Stomach (tissue), 9 donors: ENCODE measurements around the gene FXYD3. TPM values are rescaled to one million over a fixed set of nuclear protein-coding genes. Genes with fewer than 3 reads are reported as not detected.
A peak's percentile ranks its signal among the peaks of the same experiment; 100 is the strongest.

ENCODE experiments used
- DNase-seq, 2 donors: peaks; one replicate each; pipeline versions ENCODE4 v3.0.0 to v3.0.0-alpha.2; 2013 to 2019
- H3K27ac ChIP-seq, 5 donors: fragments of 200-600 bp in 4 of 5; sonication (generic) in 4 of 5; one replicate each; pipeline ENCODE4 v1.5.1; 2013 to 2019; ENCODE audit warnings: mild to moderate bottlenecking in 1 of 5, moderate library complexity in 1 of 5
- H3K27me3 ChIP-seq, 3 donors: fragments of 200-600 bp; sonication (generic); one replicate each; pipeline ENCODE4 v1.5.1; 2017 to 2019; ENCODE audit warnings: mixed run types in 1 of 3
- H3K36me3 ChIP-seq, 4 donors: fragments of 200-600 bp; sonication (generic); 1 replicate in 3 of 4; 2 replicates in 1 of 4; pipeline ENCODE4 v1.5.1; 2016 to 2019
- H3K4me1 ChIP-seq, 4 donors: fragments of 200-600 bp; sonication (generic); one replicate each; pipeline ENCODE4 v1.5.1; 2016 to 2019
- H3K4me3 ChIP-seq, 4 donors: fragments of 200-600 bp; sonication (generic) in 3 of 4; one replicate each; pipeline ENCODE4 v1.5.1; 2016 to 2019; ENCODE audit warnings: mild to moderate bottlenecking in 1 of 4
- H3K9me3 ChIP-seq, 4 donors: fragments of 200-600 bp; sonication (generic); one replicate each; pipeline ENCODE4 v1.5.1; 2016 to 2019
- EP300 ChIP-seq: sonication (generic); formaldehyde crosslinking; IDR thresholded peaks from one replicate; pipeline ENCODE4 v1.6.1; 2017; ENCODE audit warnings: antibody characterized with exemption
- POLR2A ChIP-seq, 4 donors: fragments of 450-650 bp; IDR thresholded peaks; one replicate each; pipeline ENCODE4 v1.6.1; 2016; ENCODE audit warnings: antibody characterized with exemption in 4 of 4, control low read depth in 2 of 4, mild to moderate bottlenecking in 1 of 4, moderate library complexity in 1 of 4
- POLR2AphosphoS5 ChIP-seq, 3 donors: sonication (generic); formaldehyde crosslinking; IDR thresholded peaks; one replicate each; pipeline ENCODE4 v1.6.1; 2016; ENCODE audit warnings: antibody characterized with exemption in 3 of 3
- WGBS, 5 donors: extraction: QIAGEN DNeasy Blood & Tissue Kit in 3 of 5; methylation state at CpG; one replicate each; pipeline versions ENCODE4 v1.1.5 to v1.1.7; 2013 to 2018; 5-methylcytosine and 5-hydroxymethylcytosine counted together
- intact Hi-C: fragments of 100-400 bp; cut with DNase I; formaldehyde crosslinking; loops from one replicate; pipeline ENCODE4 v1.15.1; 2023; ENCODE audit warnings: low total_unique reads
- polyA plus RNA-seq, 3 donors: library from polyadenylated mRNA; stranded (reverse); fragments of 200-250 nt; gene quantifications; one replicate each; pipeline ENCODE4 v1.2.3, GENCODE V29; 2013
- total RNA-seq, 5 donors: library from RNA; depleted of rRNA; stranded (reverse); fragments of >200 nt; gene quantifications; one replicate each; pipeline versions ENCODE4 v1.1.0 to v1.2.3, GENCODE V29; 2014 to 2016
- TF ChIP-seq, protein P1 (sequence below), 7 experiments: fragments of 450-650 bp in 4 of 7; fragments of 200-600 bp in 3 of 7; sonication (generic) in 3 of 7; IDR thresholded peaks; one replicate each; pipeline ENCODE4 v1.5.1; 2016 to 2019; ENCODE audit warnings: antibody characterized with exemption in 7 of 7, control low read depth in 2 of 7, mild to moderate bottlenecking in 1 of 7
- donor health status: healthy with polysubstance abuse.
- donor health status: Bipolar disorder and iron deficiency.
- donor health status: healthy.

The FXYD3 gene
- total and polyA plus RNA-seq, 8 donors, result 84.8 to 800 (median 441) TPM

GRCh38 chr19:35122687-35123551 is 7.3 kb downstream of the FXYD3 start:
- 49 to 75% (median 56%) methylated on average over 19 of the region's 19 CpGs for WGBS, 5 donors
- intact Hi-C loops, result no loop called here
- TF ChIP-seq, protein P1, sequence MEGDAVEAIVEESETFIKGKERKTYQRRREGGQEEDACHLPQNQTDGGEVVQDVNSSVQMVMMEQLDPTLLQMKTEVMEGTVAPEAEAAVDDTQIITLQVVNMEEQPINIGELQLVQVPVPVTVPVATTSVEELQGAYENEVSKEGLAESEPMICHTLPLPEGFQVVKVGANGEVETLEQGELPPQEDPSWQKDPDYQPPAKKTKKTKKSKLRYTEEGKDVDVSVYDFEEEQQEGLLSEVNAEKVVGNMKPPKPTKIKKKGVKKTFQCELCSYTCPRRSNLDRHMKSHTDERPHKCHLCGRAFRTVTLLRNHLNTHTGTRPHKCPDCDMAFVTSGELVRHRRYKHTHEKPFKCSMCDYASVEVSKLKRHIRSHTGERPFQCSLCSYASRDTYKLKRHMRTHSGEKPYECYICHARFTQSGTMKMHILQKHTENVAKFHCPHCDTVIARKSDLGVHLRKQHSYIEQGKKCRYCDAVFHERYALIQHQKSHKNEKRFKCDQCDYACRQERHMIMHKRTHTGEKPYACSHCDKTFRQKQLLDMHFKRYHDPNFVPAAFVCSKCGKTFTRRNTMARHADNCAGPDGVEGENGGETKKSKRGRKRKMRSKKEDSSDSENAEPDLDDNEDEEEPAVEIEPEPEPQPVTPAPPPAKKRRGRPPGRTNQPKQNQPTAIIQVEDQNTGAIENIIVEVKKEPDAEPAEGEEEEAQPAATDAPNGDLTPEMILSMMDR (IDR thresholded peaks at IDR 0.05), result no peak
- TF ChIP-seq POLR2A (IDR thresholded peaks at IDR 0.05), result no peak
- TF ChIP-seq EP300, result no peak
- Histone ChIP-seq H3K36me3 (peaks cover 0 to 17% (median 5%) of the 10 kb centered on the region in 4 donors), H3K27ac (peak overlapping the region; percentile 47 to 92 (median 88)), H3K4me3 (no peak overlapping the region), H3K9me3 (no peaks in the 10 kb centered on the region), H3K4me1 (peaks cover 44 to 79% (median 65%) of the 10 kb centered on the region in 4 donors), H3K27me3 (no peaks in the 10 kb centered on the region)
- DNase-seq, result no peak

DNA sequence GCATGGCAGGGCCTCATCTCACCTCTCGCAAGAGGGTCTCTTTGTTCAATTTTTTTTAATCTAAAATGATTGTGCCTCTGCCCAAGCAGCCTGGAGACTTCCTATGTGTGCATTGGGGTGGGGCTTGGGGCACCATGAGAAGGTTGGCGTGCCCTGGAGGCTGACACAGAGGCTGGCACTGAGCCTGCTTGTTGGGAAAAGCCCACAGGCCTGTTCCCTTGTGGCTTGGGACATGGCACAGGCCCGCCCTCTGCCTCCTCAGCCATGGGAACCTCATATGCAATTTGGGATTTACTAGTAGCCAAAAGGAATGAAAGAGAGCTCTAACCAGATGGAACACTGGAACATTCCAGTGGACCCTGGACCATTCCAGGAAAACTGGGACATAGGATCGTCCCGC is 8.0 kb downstream of the FXYD3 start:
- Histone ChIP-seq H3K4me3 (peak overlapping the region in 1 of 4 donors; percentile 46), H3K9me3 (no peaks in the 10 kb centered on the region), H3K4me1 (peaks cover 44 to 77% (median 65%) of the 10 kb centered on the region in 4 donors), H3K27ac (peak overlapping the region; percentile 47 to 92 (median 88)), H3K27me3 (no peaks in the 10 kb centered on the region), H3K36me3 (peaks cover 0 to 17% (median 5%) of the 10 kb centered on the region in 4 donors)
- WGBS, 5 donors, result 44 to 64% (median 59%) methylated on average over 5 of the region's 5 CpGs
- peak in 2 of 3 donors; percentile 17 to 64 for TF ChIP-seq POLR2AphosphoS5 (IDR thresholded peaks at IDR 0.05)
- TF ChIP-seq, protein P1 (IDR thresholded peaks at IDR 0.05), result no peak
- intact Hi-C loops, result no loop called here
- peak; percentile 52 to 90 for DNase-seq

GRCh38 chr19:35124098-35125060 is 8.8 kb downstream of the FXYD3 start:
- Histone ChIP-seq H3K27ac (peak overlapping the region; percentile 75 to 92 (median 88)), H3K4me1 (peaks cover 38 to 70% (median 62%) of the 10 kb centered on the region in 4 donors), H3K4me3 (peak overlapping the region; percentile 46 to 54 (median 49)), H3K9me3 (no peaks in the 10 kb centered on the region), H3K36me3 (peaks cover 0 to 17% (median 5%) of the 10 kb centered on the region in 4 donors), H3K27me3 (no peaks in the 10 kb centered on the region)
- WGBS, 5 donors, result 7 to 15% (median 10%) methylated on average over 25 to 42 of the region's 42 CpGs
- DNase-seq, result peak; percentile 96 to 98
- intact Hi-C loops, result no loop called here
- TF ChIP-seq POLR2A (IDR thresholded peaks at IDR 0.05) (peak in 2 of 4 donors; percentile 32 to 47), POLR2AphosphoS5 (IDR thresholded peaks at IDR 0.05) (peak; percentile 89 to 99 (median 96)), EP300 (no peak)
- TF ChIP-seq, protein P1 (IDR thresholded peaks at IDR 0.05), result peak in 1 of 7 experiments; percentile 17

DNA sequence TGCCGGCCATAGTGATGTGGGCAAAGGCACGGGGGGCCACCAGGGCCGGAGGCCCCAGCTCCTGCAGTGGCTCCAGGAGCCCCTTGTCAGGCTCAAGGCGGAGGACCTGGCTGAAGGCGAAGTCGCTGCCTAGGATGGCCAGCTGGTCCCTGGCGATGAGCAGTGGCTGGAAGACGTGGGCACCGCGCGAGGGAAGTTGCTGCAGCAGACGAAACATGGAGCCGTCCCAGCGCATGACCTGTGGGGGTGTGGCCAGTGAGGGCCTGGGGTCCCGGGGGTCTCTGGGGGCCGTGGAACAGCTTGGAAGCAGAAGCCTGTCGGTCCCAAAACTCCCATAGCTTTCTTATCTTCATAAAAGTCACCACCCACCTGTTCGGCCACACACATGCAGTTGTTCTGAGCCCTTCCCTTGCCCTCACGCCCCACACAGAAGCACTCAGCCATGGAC is 9.7 kb downstream of the FXYD3 start:
- DNase-seq, result no peak
- intact Hi-C loops, result no loop called here
- Histone ChIP-seq H3K4me1 (peaks cover 38 to 69% (median 64%) of the 10 kb centered on the region in 4 donors), H3K27me3 (no peaks in the 10 kb centered on the region), H3K4me3 (peak overlapping the region in 2 of 4 donors; percentile 48 to 50), H3K36me3 (peaks cover 0 to 17% (median 5%) of the 10 kb centered on the region in 4 donors), H3K27ac (peak overlapping the region; percentile 11 to 92 (median 88)), H3K9me3 (no peaks in the 10 kb centered on the region)
- TF ChIP-seq POLR2AphosphoS5 (IDR thresholded peaks at IDR 0.05), result no peak
- TF ChIP-seq, protein P1 (IDR thresholded peaks at IDR 0.05), result no peak
- TF ChIP-seq EP300, result no peak
- no peak for TF ChIP-seq POLR2A (IDR thresholded peaks at IDR 0.05)
- WGBS, 5 donors, result 53 to 68% (median 62%) methylated on average over 7 to 19 of the region's 19 CpGs
